ENCODE results near the gene PEX16. TPM values are rescaled to one million over a fixed set of nuclear protein-coding genes. Genes with fewer than 3 reads are reported as not detected.

The PEX16 gene
- total RNA-seq, 1 experiment from 2014 or later, result 39.9 TPM

DNA sequence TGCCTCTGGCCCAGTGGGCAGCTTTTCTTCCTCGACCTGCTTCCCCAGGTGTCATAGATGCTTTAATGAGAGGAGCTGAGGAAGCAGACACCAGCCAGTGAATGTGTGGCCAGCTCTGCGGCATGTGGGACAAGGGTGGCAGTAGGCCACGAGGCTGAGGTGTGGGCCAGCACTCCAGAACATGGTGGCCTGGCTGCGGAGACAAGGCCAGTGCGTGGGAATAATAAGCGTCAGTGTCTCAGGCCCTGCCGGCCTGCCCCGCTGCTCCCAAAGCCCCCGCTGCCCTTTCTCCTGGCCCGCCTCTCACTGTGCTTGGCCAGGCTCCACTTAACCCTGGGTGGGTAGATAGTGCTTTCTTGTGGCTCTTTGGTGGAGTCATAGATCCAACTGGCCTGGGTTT is 30.1 kb downstream of the PEX16 start:
- Histone ChIP-seq H3K27me3 (ENCODE audit: control insufficient read depth, insufficient read depth, low read length) (peaks cover 9% of the 10 kb centered on the region; the same call in 1 of the 2 replicates), H3K4me3 (ENCODE audit: insufficient read depth, low read depth, low read length) (no peak overlapping the region), H3K36me3 (replicated peaks; ENCODE audit: control insufficient read depth, insufficient read depth, low read length) (no peaks in the 10 kb centered on the region)
- DNase-seq, result no peak

DNA sequence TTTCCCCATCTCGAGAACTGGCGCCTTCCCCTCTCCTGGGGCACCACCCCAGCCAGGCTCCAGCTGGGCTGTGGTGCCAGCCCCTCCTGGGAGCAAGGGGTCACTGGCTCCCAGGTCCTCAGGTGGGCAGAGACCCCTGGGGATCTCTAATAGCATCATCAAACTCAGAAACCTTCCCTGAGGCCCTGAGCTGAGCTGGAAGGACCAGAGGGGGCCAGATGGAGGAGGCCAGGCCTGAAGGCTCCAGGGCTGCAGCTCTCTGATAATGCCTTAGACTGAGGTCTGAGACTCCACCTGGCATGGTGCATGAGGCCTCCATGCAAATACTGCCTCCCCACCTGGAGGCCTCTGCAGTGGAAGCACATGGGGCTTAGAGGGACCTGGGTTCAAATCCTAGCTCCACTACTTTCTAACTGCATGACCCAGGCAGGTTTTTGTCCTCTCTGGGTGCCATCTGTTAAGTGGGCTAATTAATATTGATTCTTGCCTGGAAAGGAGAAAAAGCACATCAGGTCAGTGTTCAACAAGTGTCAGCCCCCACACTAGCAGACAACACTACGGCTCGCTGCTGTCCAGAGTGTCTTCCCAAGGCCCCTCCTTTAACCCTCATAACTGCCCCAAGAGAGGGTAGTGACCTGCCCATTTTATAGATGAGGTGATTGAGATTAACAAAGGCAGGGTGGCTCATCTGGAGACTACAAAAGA is 30.7 kb downstream of the PEX16 start:
- H3K36me3 ChIP-seq (replicated peaks; ENCODE audit: control insufficient read depth, insufficient read depth, low read length), result 0 out of 2 replicates have a peak, but pooled peaks cover under 1% of the 10 kb centered on the region
- no peak overlapping the region for H3K4me3 ChIP-seq (ENCODE audit: insufficient read depth, low read depth, low read length)
- peaks cover 9% of the 10 kb centered on the region; the same call in 1 of the 2 replicates for H3K27me3 ChIP-seq (ENCODE audit: control insufficient read depth, insufficient read depth, low read length)
- DNase-seq, result no peak

DNA sequence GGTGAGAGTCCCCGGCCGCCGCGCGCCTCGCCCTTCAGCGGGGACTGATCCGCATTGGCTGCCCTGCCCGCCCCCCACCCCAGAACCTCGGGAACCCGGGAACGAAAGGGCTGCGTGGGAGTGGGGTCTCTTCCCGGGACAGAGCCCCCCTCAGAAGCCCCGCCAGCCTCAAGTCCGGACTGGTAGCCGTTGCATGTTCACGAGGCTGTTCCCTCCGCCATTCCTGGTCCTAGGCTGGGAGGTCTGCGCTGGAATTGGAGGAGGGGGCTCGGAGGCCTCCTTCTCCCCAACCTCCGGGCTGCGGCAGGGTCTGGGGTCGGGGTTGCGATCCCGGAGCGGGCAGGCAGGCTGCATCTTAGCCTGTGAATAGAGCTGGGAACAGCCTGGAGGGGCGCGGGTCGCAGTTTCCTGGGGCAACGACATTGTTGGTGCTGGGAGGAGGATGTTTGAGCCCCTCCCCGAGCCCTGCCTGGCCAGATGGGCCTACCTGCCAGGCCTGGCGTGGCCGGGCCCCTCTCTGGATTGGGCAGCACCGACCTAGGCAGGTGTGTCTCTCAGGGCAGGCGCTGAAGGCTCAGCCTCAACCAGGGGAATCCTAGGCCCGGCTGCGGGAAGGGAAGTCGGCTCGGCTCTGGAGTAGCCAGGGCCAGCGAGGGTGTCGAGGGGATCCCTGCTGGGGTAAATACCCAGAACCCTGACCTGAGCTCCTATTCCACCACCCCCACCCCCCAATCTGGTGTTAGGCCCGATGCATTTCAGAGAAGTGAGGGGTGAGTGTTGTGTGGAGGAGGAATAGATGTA is 31.6 kb downstream of the PEX16 start:
- Histone ChIP-seq H3K36me3 (replicated peaks; ENCODE audit: control insufficient read depth, insufficient read depth, low read length) (peaks cover 3% of the 10 kb centered on the region), H3K27me3 (ENCODE audit: control insufficient read depth, insufficient read depth, low read length) (peaks cover 9% of the 10 kb centered on the region; the same call in 1 of the 2 replicates), H3K4me3 (ENCODE audit: insufficient read depth, low read depth, low read length) (peak overlapping the region; percentile 61)
- peak; percentile 93 for DNase-seq

DNA sequence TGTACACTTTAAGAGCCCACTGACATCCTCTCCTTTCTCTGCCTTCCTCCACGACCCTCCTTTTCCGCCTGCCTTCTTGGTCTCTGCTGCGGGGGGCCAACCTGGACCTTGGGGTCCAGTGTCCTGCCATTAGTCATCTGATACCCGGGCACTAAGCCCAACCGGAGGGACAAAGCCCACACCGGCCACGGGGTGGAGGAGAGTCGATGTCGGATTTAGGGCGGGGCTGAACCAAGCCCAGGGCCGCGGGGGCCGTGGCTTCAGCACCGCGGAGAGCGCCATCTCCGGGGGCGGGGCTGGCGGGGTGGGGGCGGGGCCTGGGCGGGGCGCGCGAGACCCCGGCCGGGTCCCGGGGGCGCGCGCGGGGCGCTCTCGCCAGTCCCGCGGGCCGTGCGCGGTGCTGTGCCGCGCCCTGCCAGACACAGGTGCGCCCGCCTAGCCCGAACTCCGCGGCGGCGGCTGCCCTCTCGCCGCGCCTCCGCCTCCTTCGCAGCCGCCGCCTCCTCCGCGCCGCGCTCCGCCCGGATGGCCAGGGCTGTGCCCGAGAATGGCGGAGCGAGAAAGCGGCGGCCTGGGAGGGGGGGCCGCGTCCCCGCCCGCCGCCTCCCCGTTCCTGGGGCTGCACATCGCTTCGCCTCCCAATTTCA is 32.3 kb downstream of the PEX16 start, which contains the start of gene MAPK8IP1:
MAPK8IP1 (plus strand) TSS at position 378 of the 647 bp plus-strand sequence; CDS start at position 548, 170 bp downstream.
- peak; percentile 100 for DNase-seq
- peaks cover 9% of the 10 kb centered on the region; the same call in 1 of the 2 replicates for H3K27me3 ChIP-seq (ENCODE audit: control insufficient read depth, insufficient read depth, low read length)

DNA sequence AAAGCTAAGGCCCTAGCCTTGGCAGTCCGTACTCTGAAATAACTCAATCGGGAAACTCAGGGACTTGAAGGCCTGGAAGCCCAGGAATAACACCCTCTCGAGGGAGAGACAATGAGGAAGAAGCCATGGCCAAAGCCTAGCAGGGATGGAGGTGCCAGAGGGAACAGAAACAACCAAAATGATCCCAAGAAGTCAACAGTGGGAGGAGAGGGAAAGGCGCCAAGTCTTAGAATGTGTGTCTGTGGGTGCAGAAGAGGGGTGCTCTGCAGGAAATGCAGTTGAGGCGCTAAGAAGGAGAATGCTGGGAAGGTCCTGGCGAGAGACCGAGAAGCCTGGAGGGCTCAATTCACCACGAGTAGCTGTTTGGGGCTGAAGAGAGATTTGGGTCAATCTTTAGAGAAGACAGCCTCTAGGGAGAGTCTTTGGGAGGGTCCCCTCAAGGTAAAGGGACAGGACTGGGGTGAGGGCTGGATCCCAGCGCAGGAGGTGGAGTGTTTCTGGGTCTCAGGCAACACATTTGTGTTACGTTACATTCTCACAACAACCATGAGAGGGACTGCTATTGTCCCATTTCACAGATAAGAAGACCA is 33.0 kb downstream of the PEX16 start:
- no peak for DNase-seq
- no peak overlapping the region for H3K4me3 ChIP-seq (ENCODE audit: insufficient read depth, low read depth, low read length)
- H3K27me3 ChIP-seq (ENCODE audit: control insufficient read depth, insufficient read depth, low read length), result peaks cover 9% of the 10 kb centered on the region; the same call in 1 of the 2 replicates

More for the DNA sequence above, 32.3 kb downstream of the PEX16 start, which contains the start of gene MAPK8IP1:
- peaks cover 7% of the 10 kb centered on the region for H3K36me3 ChIP-seq (replicated peaks; ENCODE audit: control insufficient read depth, insufficient read depth, low read length)
- H3K4me3 ChIP-seq (ENCODE audit: insufficient read depth, low read depth, low read length), result peak within 1 kb of the TSS; percentile 61

DNA sequence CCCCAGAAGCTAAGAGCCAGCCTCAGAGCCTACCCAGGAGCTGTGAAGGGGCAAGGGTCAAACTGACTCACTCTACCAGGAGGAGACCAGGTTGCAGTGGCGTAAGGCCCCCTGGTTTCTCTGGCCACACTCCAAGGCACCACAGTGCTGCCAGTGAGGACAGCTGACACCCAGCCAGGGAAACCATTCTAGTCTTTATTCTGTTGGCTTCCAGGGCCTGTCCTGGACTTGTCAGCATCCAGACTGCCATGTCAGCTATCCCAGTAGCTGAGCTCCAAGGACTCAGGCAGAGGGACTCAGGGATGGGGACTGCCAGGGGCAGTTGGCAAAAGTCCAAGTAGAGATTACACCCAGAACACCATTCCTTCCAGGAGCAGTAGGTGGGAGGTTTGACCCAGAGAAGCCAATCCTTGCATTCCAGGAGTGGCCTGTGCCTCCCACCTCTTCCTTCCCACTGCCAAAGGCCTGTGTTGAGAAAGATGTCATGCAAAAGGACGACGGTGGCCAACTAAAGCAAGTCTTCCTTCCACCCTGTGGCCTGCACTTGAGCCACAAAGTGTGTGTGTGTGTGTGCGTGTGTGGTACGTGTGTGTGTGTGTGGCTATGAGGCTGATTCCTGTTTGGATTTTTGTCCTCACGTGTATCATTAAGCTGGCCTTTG is 35.8 kb downstream of the PEX16 start:
- H3K27me3 ChIP-seq (ENCODE audit: control insufficient read depth, insufficient read depth, low read length), result peaks cover 9% of the 10 kb centered on the region; the same call in 1 of the 2 replicates
- peaks cover 7% of the 10 kb centered on the region for H3K36me3 ChIP-seq (replicated peaks; ENCODE audit: control insufficient read depth, insufficient read depth, low read length)
- no peak overlapping the region for H3K4me3 ChIP-seq (ENCODE audit: insufficient read depth, low read depth, low read length)
- no peak for DNase-seq

More for the DNA sequence above, 33.0 kb downstream of the PEX16 start:
- H3K36me3 ChIP-seq (replicated peaks; ENCODE audit: control insufficient read depth, insufficient read depth, low read length), result peaks cover 7% of the 10 kb centered on the region

DNA sequence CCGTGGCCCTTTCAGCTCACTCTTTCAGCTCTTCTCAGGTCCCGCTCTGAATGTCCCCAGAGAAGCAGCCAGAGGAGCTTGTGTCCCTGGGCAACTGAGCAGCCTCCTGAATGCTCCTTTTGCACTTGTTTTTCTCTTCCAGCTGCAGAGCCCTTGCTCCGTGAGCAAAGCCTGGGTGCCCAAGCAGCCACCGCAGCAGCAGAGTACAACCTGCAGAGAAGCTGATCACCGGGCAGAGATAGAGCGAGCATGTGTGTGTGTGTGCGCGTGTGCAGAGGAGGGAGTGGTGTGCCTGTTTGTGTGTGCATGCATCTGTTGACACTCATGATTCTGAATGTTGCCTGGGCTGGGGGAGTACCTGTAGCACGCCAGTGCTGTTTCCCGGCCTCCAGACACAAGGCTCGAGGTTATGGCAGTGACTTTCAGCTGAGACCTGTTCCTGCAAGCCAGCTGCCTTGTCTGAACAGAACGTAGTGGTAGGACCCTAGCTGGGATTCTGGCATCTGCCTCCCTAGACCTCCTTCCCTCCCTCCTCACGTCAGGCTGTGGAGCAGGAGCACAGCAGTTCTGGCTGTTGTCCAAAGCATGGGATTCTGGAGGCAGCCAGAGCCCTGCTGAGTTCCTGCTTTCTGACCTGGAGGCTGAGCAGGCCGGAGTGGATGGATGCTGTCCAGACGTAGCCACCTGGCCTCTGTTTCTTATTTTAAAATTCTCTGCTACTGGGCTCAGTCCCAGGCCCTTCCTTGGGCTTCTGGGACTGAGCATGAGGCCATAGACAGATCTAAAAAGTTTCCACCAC is 36.7 kb downstream of the PEX16 start:
- Histone ChIP-seq H3K4me3 (ENCODE audit: insufficient read depth, low read depth, low read length) (no peak overlapping the region), H3K36me3 (replicated peaks; ENCODE audit: control insufficient read depth, insufficient read depth, low read length) (peaks cover 7% of the 10 kb centered on the region), H3K27me3 (ENCODE audit: control insufficient read depth, insufficient read depth, low read length) (peaks cover 3% of the 10 kb centered on the region; the same call in 1 of the 2 replicates)
- DNase-seq, result no peak

DNA sequence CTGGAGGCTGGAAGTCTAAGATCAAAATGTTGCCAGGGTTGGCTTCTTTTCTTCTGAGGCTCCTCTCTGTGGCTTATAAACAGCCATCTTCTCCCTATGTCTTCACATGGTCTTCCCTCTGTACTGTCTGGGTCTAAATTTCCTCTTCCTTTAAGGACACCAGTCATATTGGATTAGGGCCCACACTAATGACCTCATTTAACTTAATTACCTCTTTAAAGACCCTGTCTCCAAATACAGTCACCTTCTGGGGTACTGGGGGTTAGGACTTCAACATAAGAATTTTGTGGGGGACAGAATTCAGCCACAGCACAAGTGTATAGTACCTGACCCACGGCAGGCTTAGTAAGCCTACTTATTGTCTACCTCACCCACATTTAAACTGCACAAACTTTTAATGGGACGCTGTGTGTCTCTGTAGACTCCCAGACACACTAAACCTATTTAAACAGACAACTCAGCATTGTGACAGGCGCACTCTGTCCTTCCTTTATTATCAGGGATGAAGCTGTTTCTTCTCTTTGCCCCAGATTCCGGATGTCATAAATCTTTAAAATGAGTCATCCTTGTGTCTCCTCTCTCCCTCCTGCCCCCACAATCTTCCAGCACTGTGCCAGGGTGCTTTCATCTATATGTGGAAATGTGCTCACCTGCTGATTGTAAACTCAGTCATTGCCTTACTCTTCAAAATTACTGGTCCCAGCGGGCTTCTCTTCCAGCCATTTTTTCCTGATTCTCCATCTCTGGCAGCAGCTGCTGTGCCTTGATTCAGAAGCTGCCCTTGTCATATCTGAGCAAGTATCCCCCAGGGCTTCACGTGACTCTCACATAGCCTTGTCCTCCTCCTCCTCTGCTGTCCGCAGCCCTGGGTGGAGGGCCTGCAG is 37.6 kb downstream of the PEX16 start:
- DNase-seq, result no peak

DNA sequence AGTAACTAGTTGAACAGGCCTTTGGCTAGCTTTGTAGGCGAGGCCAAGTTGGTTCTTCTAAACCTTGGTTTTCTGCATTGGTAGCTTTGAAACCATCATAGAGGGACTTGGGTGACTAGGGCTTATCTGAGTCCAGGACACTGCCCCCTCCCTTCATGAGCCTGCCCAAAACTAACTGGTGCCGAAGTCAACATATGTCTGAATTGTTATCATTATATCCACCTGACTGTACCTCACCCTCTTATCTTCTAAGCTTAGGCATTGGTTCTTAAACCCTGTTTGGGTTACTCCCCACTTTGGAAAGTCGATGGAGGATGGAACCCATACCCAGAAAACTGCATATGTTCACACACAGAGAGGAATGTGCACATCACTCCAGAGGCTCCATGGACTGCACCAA is 39.8 kb downstream of the PEX16 start:
- Histone ChIP-seq H3K36me3 (replicated peaks; ENCODE audit: control insufficient read depth, insufficient read depth, low read length) (peaks cover 8% of the 10 kb centered on the region), H3K4me3 (ENCODE audit: insufficient read depth, low read depth, low read length) (no peak overlapping the region), H3K27me3 (ENCODE audit: control insufficient read depth, insufficient read depth, low read length) (no peaks in the 10 kb centered on the region)
- no peak for DNase-seq

More for the DNA sequence above, 37.6 kb downstream of the PEX16 start:
- no peak overlapping the region for H3K4me3 ChIP-seq (ENCODE audit: insufficient read depth, low read depth, low read length)
- no peaks in the 10 kb centered on the region for H3K27me3 ChIP-seq (ENCODE audit: control insufficient read depth, insufficient read depth, low read length)
- peaks cover 7% of the 10 kb centered on the region for H3K36me3 ChIP-seq (replicated peaks; ENCODE audit: control insufficient read depth, insufficient read depth, low read length)

DNA sequence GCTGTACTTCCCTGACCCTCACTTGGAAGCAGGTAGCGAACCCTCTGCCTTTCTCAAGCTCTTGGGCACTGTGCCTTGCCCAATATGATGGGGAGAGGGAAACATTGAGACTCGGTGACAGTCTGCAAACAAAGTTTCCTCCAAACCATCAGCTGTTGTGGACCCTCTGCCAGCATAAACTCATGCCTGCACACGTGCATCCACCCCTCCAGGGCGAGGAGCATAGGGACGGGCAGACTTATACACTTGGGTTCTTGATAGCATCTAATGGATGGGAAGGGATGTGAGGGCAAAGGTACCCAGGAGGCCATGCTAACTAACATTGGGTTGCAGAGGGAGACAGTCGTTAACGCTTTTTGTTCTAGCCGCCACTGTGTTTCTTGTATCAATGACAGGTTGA is 40.5 kb downstream of the PEX16 start:
- no peak overlapping the region for H3K4me3 ChIP-seq (ENCODE audit: insufficient read depth, low read depth, low read length)
- no peak for DNase-seq
- H3K27me3 ChIP-seq (ENCODE audit: control insufficient read depth, insufficient read depth, low read length), result no peaks in the 10 kb centered on the region
- peaks cover 8% of the 10 kb centered on the region for H3K36me3 ChIP-seq (replicated peaks; ENCODE audit: control insufficient read depth, insufficient read depth, low read length)

DNA sequence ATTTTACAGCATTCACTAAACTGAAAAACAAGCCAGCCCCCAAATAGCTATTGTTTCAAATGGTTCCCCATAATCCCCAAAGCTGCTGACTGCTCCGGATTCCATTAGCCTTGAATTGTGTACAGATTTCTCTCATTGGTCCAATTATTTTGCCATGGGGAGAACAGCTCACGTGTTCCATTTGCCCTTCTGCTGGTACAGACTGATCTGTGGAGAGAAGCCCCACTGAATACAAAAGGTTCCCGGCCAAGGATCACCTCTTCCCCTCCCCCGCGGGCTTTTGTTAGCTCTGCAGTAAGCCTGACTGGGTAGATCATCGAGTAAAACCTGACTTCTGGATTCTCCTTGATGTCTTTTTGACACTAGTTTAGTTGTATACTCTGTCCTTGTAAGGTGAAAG is 41.3 kb downstream of the PEX16 start:
- Histone ChIP-seq H3K36me3 (replicated peaks; ENCODE audit: control insufficient read depth, insufficient read depth, low read length) (peaks cover 4% of the 10 kb centered on the region), H3K27me3 (ENCODE audit: control insufficient read depth, insufficient read depth, low read length) (no peaks in the 10 kb centered on the region), H3K4me3 (ENCODE audit: insufficient read depth, low read depth, low read length) (no peak overlapping the region)
- peak; percentile 62 for DNase-seq

DNA sequence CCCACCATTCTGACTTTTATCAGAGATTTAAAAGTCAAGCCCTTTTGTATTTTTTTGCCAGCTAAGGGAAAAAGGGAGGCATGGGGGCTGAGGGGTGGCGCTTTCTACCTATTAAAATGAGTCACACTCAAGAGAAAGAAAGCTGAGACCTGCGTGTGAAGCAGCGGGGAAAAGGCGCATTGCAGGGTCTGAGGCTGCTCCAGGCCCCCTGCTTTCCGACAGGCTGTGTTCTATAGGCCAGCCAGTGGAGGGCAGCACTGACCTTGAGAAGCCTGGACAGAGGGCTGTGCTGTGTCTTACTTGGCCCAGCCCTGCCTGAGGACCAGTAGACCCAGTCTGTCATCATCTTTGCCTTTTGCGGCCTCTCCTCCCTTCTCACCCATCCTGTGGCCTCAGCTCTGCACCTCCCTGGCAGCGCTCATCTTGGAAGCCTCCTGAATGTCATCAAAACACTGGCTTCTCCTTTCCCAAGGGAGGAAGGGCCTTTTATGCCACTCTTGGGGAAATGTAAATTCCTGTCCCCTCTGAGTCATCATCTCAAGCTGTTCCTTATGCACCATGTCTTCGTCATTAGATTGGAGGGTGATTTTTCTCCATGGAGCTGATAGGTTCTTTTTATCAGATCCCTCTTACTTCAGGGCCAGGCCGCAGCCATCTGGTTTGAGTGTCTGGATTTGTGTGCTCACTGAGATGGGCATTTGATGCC is 44.9 kb downstream of the PEX16 start:
- Histone ChIP-seq H3K36me3 (replicated peaks; ENCODE audit: control insufficient read depth, insufficient read depth, low read length) (peaks cover 18% of the 10 kb centered on the region), H3K27me3 (ENCODE audit: control insufficient read depth, insufficient read depth, low read length) (no peaks in the 10 kb centered on the region), H3K4me3 (ENCODE audit: insufficient read depth, low read depth, low read length) (no peak overlapping the region)
- DNase-seq, result peak; percentile 92
